Heart left ventricle (tissue), 16 donors: ENCODE data around the gene CYB5B. TPM values are rescaled to one million over a fixed set of nuclear protein-coding genes. Genes with fewer than 3 reads are reported as not detected.

Source experiments
- ATAC-seq, 4 donors: fragments of 200-7000 bp; cut with Tn5 transposase; one replicate each; pipeline ENCODE4 v1.9.1; 2020 to 2022; ENCODE audit warnings: moderate library complexity in 4 of 4, mild to moderate bottlenecking in 3 of 4, moderate number of reproducible peaks in 1 of 4
- DNase-seq, 5 donors: peaks; one replicate each; pipeline ENCODE4 v3.0.0-alpha.2; 2020
- H3K27ac ChIP-seq, 12 donors: fragments of 200-600 bp; sonication (generic) in 4 of 12; one replicate each; pipeline versions ENCODE4 v1.5.0 to v1.8.0; 2016 to 2022; ENCODE audit warnings: mild to moderate bottlenecking in 2 of 12
- H3K27me3 ChIP-seq, 9 donors: fragments of 200-600 bp; sonication (generic) in 2 of 9; one replicate each; pipeline versions ENCODE4 v1.5.1 to v1.8.0; 2016 to 2022; ENCODE audit warnings: mild to moderate bottlenecking in 3 of 9
- H3K36me3 ChIP-seq, 9 donors: fragments of 200-600 bp; sonication (generic) in 2 of 9; one replicate each; pipeline versions ENCODE4 v1.5.0 to v1.8.0; 2018 to 2022; ENCODE audit warnings: mild to moderate bottlenecking in 2 of 9
- H3K4me1 ChIP-seq, 12 donors: fragments of 200-600 bp; sonication (generic) in 4 of 12; one replicate each; pipeline versions ENCODE4 v1.5.0 to v1.8.0; 2016 to 2022; ENCODE audit warnings: mild to moderate bottlenecking in 3 of 12
- H3K4me3 ChIP-seq, 12 donors: fragments of 200-600 bp; sonication (generic) in 4 of 12; one replicate each; pipeline versions ENCODE4 v1.5.0 to v1.8.0; 2017 to 2022; ENCODE audit warnings: mild to moderate bottlenecking in 9 of 12, moderate library complexity in 4 of 12
- H3K9me3 ChIP-seq, 12 donors: fragments of 200-600 bp; sonication (generic) in 4 of 12; one replicate each; pipeline versions ENCODE4 v1.5.0 to v1.8.0; 2016 to 2022; ENCODE audit warnings: mild to moderate bottlenecking in 1 of 12
- CTCF ChIP-seq, 12 donors: fragments of 200-600 bp; sonication (generic) in 4 of 12; IDR thresholded peaks; one replicate each; pipeline versions ENCODE4 v1.5.0 to v1.8.0; 2018 to 2022; ENCODE audit warnings: antibody characterized with exemption in 12 of 12, mild to moderate bottlenecking in 5 of 12
- POLR2A ChIP-seq, 2 donors: fragments of 450-650 bp; IDR thresholded peaks; one replicate each; pipeline ENCODE4 v1.6.1; 2017; ENCODE audit warnings: antibody characterized with exemption in 2 of 2, mild to moderate bottlenecking in 2 of 2, moderate library complexity in 2 of 2
- WGBS, 4 donors: extraction: QIAGEN DNeasy Blood & Tissue Kit in 2 of 4; methylation state at CpG; one replicate each; pipeline versions ENCODE4 v1.1.5 to v1.1.7; 2013 to 2018; 5-methylcytosine and 5-hydroxymethylcytosine counted together
- intact Hi-C, 10 donors: fragments of 100-400 bp; cut with DNase I; formaldehyde crosslinking; loops; one replicate each; pipeline versions ENCODE4 v1.11.1 to v1.14.2; 2022
- polyA plus RNA-seq, 2 donors: library from polyadenylated mRNA; stranded (reverse); fragments of 200-250 nt; gene quantifications; one replicate each; pipeline ENCODE4 v1.2.3, GENCODE V29; 2013
- total RNA-seq, 9 donors: library from RNA; depleted of rRNA in 2 of 9; stranded (reverse); fragments of >200 nt in 2 of 9; fragmentation: NEBNext Ultra II Directional in 3 of 9; extraction: Animal tissue kit (Norgen Biotek cat#: 25700) in 3 of 9; gene quantifications; one replicate each; pipeline versions ENCODE4 v1.1.0 to v1.2.4, GENCODE V29; 2016 to 2023
- donor health status: ischemic (EF 13 %, LVEDD 7.1; RV severe dilation, severe dysfunction).
- donor health status: healthy with polysubstance abuse.
- donor health status: DM: no; HTN: yes; CAD: no.
- donor health status: DM: no; HTN: no; CAD: no.
- donor health status: ischemic (EF 25% LVEDD 6.9; RV normal size, moderate dysfunction).
- donor health status: ischemic (EF 25% LVEDD 5.7; RV mildly dilated, moderate dysfunction).
- donor health status: healthy.
- donor health status: DM: yes; HTN: yes; CAD: no.
- donor health status: ischemic (EF 35%, LVEDD 5.7; RV mildly dilated, moderate dysfunction).
- donor health status: nonischemic (EF 11% LVEDD 7.7; RV severe dilation, severe dysfunction).
- donor health status: DM: yes; HTN: yes; CAD: no.
- donor health status: PGD.
- donor health status: ischemic (EF 29% LVEDD 5.4; RV normal size, mild dysfunction).
- donor health status: nonischemic (EF 23%, LVEDD 6.1; RV moderate dilation, normal function).

Gene CYB5B
- total and polyA plus RNA-seq, 11 donors: 31.1 to 89.2 (median 65.0) TPM

GRCh38 chr16:69406780-69407331 lies 17.6 kb upstream of the CYB5B start:
- H3K4me1 ChIP-seq: peaks cover 0 to 45% (median 14%) of the 10 kb centered on the region in 12 donors
- no peaks in the 10 kb centered on the region for H3K9me3 ChIP-seq
- no peak for ATAC-seq
- intact Hi-C loops: loop anchor here in 1 of 10 donors (10.0 kb wide), 1 partner anchor 58 kb away; no protein-coding TSS in a partner anchor
- no peak for TF ChIP-seq POLR2A (IDR thresholded peaks at IDR 0.05)
- no peak overlapping the region for H3K4me3 ChIP-seq
- no peaks in the 10 kb centered on the region for H3K27me3 ChIP-seq
- no peak overlapping the region for H3K27ac ChIP-seq
- WGBS, 4 donors: 95 to 99% (median 96%) methylated on average over 9 of the region's 9 CpGs
- no peaks in the 10 kb centered on the region for H3K36me3 ChIP-seq
- no peak for DNase-seq

GRCh38 chr16:69407702-69408323 lies 16.6 kb upstream of the CYB5B start:
- H3K27me3 ChIP-seq: no peaks in the 10 kb centered on the region
- peak overlapping the region in 1 of 12 donors; percentile 22 for H3K27ac ChIP-seq
- ATAC-seq: no peak
- no peaks in the 10 kb centered on the region for H3K9me3 ChIP-seq
- no peaks in the 10 kb centered on the region for H3K36me3 ChIP-seq
- WGBS, 4 donors: 82 to 90% (median 87%) methylated on average over 7 of the region's 7 CpGs
- peaks cover 0 to 45% (median 14%) of the 10 kb centered on the region in 12 donors for H3K4me1 ChIP-seq
- intact Hi-C loops: loop anchor here in 2 of 10 donors (1.0 to 10.0 kb wide), 2 partner anchors 57 to 74 kb away; no protein-coding TSS in a partner anchor
- no peak for TF ChIP-seq CTCF (IDR thresholded peaks at IDR 0.05)
- TF ChIP-seq POLR2A (IDR thresholded peaks at IDR 0.05): no peak
- no peak overlapping the region for H3K4me3 ChIP-seq
- DNase-seq: no peak

GRCh38 chr16:69408475-69408874 lies 15.9 kb upstream of the CYB5B start:
- TF ChIP-seq POLR2A (IDR thresholded peaks at IDR 0.05) (no peak), CTCF (IDR thresholded peaks at IDR 0.05) (no peak)
- intact Hi-C loops: loop anchor here in 2 of 10 donors (1.0 to 10.0 kb wide), 2 partner anchors 56 to 74 kb away; no protein-coding TSS in a partner anchor

GRCh38 chr16:69410219-69410990 lies 14.0 kb upstream of the CYB5B start:
- ATAC-seq: peak in 2 of 4 donors; percentile 19 to 37
- Histone ChIP-seq H3K27me3 (no peaks in the 10 kb centered on the region), H3K4me1 (peaks cover 0 to 21% (median 3%) of the 10 kb centered on the region in 12 donors), H3K9me3 (no peaks in the 10 kb centered on the region), H3K4me3 (no peak overlapping the region), H3K27ac (peak overlapping the region in 6 of 12 donors; percentile 4 to 64 (median 34)), H3K36me3 (no peaks in the 10 kb centered on the region)
- no peak for TF ChIP-seq POLR2A (IDR thresholded peaks at IDR 0.05)
- no peak for TF ChIP-seq CTCF (IDR thresholded peaks at IDR 0.05)
- WGBS, 4 donors: 44 to 56% (median 53%) methylated on average over 6 of the region's 6 CpGs
- DNase-seq: no peak
- intact Hi-C loops: no loop called here

More at GRCh38 chr16:69408475-69408874, 15.9 kb upstream of the CYB5B start:
- ATAC-seq (peak in 3 of 4 donors; percentile 35 to 80 (median 64)), DNase-seq (peak in 4 of 5 donors; percentile 37 to 64 (median 48))
- Histone ChIP-seq H3K27me3 (no peaks in the 10 kb centered on the region), H3K36me3 (no peaks in the 10 kb centered on the region), H3K4me3 (no peak overlapping the region), H3K4me1 (peaks cover 0 to 40% (median 14%) of the 10 kb centered on the region in 12 donors), H3K9me3 (no peaks in the 10 kb centered on the region), H3K27ac (peak overlapping the region in 1 of 12 donors; percentile 22)
- WGBS, 4 donors: 48 to 55% (median 53%) methylated on average over 6 of the region's 6 CpGs
